NCI-H2081 (cell line): ENCODE data around the gene TIGD2.

ENCODE experiments used
- DNase-seq, 2 experiments: peaks; one replicate each; lab custom pipeline; 2025; lab: John Stamatoyannopoulos, UW

Gene TIGD2

DNA sequence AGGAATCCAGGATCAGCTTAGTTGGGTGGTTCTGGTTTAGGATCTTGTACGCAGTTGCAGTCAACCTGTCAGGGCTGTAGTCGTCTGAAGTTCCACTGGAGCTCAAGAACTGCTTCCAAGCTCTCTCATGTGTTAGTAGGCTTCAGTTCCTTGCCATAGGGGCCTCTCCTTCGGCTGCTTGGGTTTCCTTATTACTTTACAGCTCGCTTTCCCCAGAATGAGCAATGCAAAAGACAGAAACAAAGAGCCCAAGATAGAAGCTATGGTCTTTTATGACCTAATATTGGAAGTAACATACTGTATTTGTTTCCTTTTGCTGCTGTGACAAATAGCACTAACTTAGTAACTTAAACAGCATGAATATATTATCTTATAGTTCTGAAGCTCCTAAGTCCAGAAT is 51.7 kb downstream of the TIGD2 start:
- no peak for DNase-seq

DNA sequence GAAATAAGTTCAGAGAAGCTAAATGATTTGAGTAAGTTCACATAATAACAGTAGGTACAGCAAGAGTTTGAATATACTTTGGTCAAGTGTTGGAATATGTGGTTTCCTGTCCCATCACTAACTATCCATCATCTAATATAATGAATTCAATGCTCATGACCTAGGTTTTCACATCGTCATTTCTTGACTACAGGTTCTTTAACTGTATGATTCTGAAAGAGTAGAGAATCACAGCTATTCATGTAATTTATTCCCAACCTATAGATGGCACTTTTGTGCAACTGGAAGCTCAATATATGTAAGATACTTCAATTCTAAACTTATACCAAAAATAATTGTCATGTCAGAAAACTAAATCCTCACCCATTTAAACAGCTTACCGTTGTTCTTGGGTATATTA is 53.1 kb downstream of the TIGD2 start:
- no peak for DNase-seq
